ENCODE data around the gene SARS1. TPM values are rescaled to one million over a fixed set of nuclear protein-coding genes. Genes with fewer than 3 reads are reported as not detected.

The SARS1 gene
- total and polyA plus RNA-seq, 2 of the 8 experiments (the other 6 are each of a cell fraction or from before 2014, with no cell fraction given): 83.1 to 146 TPM

DNA sequence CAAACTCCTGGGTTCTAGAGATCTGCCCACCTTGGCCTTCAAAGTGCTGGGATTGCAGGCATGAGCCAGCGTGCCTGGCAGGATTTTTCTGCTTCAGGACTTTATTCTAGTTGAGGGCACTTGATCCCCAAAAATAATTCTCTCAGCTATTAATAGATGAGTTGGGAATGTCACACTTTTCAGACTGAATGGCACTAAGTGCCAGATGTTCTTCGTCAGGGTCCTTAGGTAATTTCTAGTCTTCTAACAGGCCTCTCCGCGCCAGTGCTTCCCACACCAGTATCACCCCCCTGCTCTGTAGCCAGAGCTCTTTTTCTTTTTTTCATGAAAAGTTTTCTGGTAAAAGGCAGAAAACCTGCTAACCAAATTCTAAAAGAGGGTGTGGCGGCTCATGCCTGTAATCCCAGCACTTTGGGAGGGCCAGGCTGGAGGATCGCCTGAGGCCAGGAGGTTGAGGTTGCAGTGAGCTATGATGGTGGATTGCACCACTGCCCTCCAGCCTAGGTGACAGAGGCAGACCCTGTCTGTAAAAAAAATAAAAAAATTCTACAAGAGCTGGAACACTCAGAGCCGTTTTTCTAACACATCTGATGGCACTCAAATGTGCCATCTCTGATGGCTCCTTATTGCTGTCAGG, 6.1 kb upstream of the SARS1 start (continued):
- TF ChIP-seq, protein P1, sequence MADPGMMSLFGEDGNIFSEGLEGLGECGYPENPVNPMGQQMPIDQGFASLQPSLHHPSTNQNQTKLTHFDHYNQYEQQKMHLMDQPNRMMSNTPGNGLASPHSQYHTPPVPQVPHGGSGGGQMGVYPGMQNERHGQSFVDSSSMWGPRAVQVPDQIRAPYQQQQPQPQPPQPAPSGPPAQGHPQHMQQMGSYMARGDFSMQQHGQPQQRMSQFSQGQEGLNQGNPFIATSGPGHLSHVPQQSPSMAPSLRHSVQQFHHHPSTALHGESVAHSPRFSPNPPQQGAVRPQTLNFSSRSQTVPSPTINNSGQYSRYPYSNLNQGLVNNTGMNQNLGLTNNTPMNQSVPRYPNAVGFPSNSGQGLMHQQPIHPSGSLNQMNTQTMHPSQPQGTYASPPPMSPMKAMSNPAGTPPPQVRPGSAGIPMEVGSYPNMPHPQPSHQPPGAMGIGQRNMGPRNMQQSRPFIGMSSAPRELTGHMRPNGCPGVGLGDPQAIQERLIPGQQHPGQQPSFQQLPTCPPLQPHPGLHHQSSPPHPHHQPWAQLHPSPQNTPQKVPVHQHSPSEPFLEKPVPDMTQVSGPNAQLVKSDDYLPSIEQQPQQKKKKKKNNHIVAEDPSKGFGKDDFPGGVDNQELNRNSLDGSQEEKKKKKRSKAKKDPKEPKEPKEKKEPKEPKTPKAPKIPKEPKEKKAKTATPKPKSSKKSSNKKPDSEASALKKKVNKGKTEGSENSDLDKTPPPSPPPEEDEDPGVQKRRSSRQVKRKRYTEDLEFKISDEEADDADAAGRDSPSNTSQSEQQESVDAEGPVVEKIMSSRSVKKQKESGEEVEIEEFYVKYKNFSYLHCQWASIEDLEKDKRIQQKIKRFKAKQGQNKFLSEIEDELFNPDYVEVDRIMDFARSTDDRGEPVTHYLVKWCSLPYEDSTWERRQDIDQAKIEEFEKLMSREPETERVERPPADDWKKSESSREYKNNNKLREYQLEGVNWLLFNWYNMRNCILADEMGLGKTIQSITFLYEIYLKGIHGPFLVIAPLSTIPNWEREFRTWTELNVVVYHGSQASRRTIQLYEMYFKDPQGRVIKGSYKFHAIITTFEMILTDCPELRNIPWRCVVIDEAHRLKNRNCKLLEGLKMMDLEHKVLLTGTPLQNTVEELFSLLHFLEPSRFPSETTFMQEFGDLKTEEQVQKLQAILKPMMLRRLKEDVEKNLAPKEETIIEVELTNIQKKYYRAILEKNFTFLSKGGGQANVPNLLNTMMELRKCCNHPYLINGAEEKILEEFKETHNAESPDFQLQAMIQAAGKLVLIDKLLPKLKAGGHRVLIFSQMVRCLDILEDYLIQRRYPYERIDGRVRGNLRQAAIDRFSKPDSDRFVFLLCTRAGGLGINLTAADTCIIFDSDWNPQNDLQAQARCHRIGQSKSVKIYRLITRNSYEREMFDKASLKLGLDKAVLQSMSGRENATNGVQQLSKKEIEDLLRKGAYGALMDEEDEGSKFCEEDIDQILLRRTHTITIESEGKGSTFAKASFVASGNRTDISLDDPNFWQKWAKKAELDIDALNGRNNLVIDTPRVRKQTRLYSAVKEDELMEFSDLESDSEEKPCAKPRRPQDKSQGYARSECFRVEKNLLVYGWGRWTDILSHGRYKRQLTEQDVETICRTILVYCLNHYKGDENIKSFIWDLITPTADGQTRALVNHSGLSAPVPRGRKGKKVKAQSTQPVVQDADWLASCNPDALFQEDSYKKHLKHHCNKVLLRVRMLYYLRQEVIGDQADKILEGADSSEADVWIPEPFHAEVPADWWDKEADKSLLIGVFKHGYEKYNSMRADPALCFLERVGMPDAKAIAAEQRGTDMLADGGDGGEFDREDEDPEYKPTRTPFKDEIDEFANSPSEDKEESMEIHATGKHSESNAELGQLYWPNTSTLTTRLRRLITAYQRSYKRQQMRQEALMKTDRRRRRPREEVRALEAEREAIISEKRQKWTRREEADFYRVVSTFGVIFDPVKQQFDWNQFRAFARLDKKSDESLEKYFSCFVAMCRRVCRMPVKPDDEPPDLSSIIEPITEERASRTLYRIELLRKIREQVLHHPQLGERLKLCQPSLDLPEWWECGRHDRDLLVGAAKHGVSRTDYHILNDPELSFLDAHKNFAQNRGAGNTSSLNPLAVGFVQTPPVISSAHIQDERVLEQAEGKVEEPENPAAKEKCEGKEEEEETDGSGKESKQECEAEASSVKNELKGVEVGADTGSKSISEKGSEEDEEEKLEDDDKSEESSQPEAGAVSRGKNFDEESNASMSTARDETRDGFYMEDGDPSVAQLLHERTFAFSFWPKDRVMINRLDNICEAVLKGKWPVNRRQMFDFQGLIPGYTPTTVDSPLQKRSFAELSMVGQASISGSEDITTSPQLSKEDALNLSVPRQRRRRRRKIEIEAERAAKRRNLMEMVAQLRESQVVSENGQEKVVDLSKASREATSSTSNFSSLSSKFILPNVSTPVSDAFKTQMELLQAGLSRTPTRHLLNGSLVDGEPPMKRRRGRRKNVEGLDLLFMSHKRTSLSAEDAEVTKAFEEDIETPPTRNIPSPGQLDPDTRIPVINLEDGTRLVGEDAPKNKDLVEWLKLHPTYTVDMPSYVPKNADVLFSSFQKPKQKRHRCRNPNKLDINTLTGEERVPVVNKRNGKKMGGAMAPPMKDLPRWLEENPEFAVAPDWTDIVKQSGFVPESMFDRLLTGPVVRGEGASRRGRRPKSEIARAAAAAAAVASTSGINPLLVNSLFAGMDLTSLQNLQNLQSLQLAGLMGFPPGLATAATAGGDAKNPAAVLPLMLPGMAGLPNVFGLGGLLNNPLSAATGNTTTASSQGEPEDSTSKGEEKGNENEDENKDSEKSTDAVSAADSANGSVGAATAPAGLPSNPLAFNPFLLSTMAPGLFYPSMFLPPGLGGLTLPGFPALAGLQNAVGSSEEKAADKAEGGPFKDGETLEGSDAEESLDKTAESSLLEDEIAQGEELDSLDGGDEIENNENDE (IDR thresholded peaks at IDR 0.05; ENCODE audit: insufficient replicate concordance, low read length): no peak
- TF ChIP-seq CBX5 (IDR thresholded peaks at IDR 0.05; ENCODE audit: low read depth, low read length): no peak
